Stomach (tissue), 4 donors: ENCODE data around the gene DTX3.

ENCODE experiments used
- CTCF ChIP-seq, 7 experiments: fragments of 450-650 bp in 4 of 7; fragments of 200-600 bp in 3 of 7; sonication (generic) in 3 of 7; IDR thresholded peaks; one replicate each; pipeline ENCODE4 v1.5.1; 2016 to 2019; ENCODE audit warnings: antibody characterized with exemption in 7 of 7, control low read depth in 2 of 7, mild to moderate bottlenecking in 1 of 7
- POLR2AphosphoS5 ChIP-seq, 3 donors: sonication (generic); formaldehyde crosslinking; IDR thresholded peaks; one replicate each; pipeline ENCODE4 v1.6.1; 2016; ENCODE audit warnings: antibody characterized with exemption in 3 of 3

DNA sequence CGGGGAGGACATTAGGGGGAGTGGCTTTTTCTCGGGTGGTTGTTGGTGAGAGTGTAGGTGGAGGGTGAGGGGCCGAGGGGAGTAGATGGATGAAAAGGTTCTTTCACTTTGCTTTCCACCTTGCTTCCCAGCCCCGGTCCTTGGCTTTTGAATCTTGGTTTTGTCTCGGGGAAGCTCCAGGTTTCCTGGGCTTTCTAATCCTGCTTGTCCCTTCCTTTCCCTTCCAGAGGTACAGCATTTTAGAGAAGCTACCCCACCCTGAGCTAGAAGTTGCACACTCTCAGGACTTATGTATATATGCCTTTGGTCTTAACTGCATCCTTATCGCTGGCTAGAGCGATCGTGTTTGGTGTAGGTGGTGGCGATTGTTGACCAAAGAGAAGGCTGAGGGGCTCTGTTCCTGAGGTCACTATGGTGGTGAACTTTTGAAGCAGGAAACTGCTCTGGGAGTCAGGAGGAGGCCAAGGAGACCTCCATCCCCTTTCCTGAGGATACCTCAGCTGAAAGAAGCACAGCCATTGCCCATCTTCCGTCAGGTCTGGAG is 12.8 kb upstream of the DTX3 start:
- TF ChIP-seq CTCF (IDR thresholded peaks at IDR 0.05) = no peak
- TF ChIP-seq POLR2AphosphoS5 (IDR thresholded peaks at IDR 0.05) = no peak
